Natural killer cell (primary cell): Measurements from ENCODE around the gene SLC26A1. TPM values are rescaled to one million over a fixed set of nuclear protein-coding genes. Genes with fewer than 3 reads are reported as not detected.

Source experiments
- ATAC-seq, 3 donors: fragments of 150-1000 bp in 2 of 3; fragments of 200-7000 bp in 1 of 3; cut with Tn5 transposase; 1 replicate in 1 of 3; 2 replicates in 2 of 3; pipeline ENCODE4 v1.10.0; 2021; ENCODE audit warnings: mild to moderate bottlenecking in 2 of 3, moderate library complexity in 2 of 3
- DNase-seq, 2 donors: peaks; one replicate each; pipeline versions ENCODE4 v3.0.0 to v3.0.0-alpha.2; 2013 to 2021; ENCODE audit warnings: mixed read lengths in 1 of 2
- H3K27ac ChIP-seq: one replicate; pipeline ENCODE4 v1.5.1; 2013; ENCODE audit warnings: mild to moderate bottlenecking, low read length
- H3K27me3 ChIP-seq: one replicate; pipeline ENCODE4 v1.6.1; 2013; ENCODE audit warnings: low read length; ENCODE audit not compliant: control insufficient read depth, insufficient read depth
- H3K36me3 ChIP-seq: one replicate; pipeline ENCODE4 v1.6.1; 2013; ENCODE audit warnings: low read length; ENCODE audit not compliant: control insufficient read depth, insufficient read depth
- H3K4me1 ChIP-seq: one replicate; pipeline ENCODE4 v1.6.1; 2013; ENCODE audit warnings: low read length; ENCODE audit not compliant: control insufficient read depth, insufficient read depth
- H3K4me3 ChIP-seq: one replicate; pipeline ENCODE4 v1.5.1; 2013; ENCODE audit warnings: low read length
- H3K9me3 ChIP-seq: one replicate; pipeline ENCODE4 v1.6.1; 2013; ENCODE audit warnings: low read length; ENCODE audit not compliant: control insufficient read depth, insufficient read depth
- H3K27ac Mint-ChIP-seq, 2 donors: one replicate each; pipeline ENCODE4 v1.8.0; 2022; ENCODE audit warnings: mild to moderate bottlenecking in 2 of 2, mixed read lengths in 2 of 2, moderate library complexity in 1 of 2
- H3K27me3 Mint-ChIP-seq, 2 donors: one replicate each; pipeline ENCODE4 v1.8.0; 2022; ENCODE audit warnings: low read depth in 2 of 2, mixed read lengths in 2 of 2
- H3K36me3 Mint-ChIP-seq: one replicate; pipeline ENCODE4 v1.8.0; 2022; ENCODE audit warnings: mixed read lengths
- H3K4me1 Mint-ChIP-seq, 2 donors: one replicate each; pipeline ENCODE4 v1.8.0; 2022; ENCODE audit warnings: mixed read lengths in 2 of 2
- H3K4me3 Mint-ChIP-seq: one replicate; pipeline ENCODE4 v1.8.0; 2022; ENCODE audit warnings: mild to moderate bottlenecking, moderate library complexity, mixed read lengths
- H3K9me3 Mint-ChIP-seq, 2 donors: one replicate each; pipeline ENCODE4 v1.8.0; 2022; ENCODE audit warnings: mixed read lengths in 2 of 2
- WGBS: methylation state at CpG from one replicate; pipeline ENCODE4 v1.1.7; 2013; ENCODE audit warnings: missing lambda C conversion rate; ENCODE audit not compliant: insufficient coverage; 5-methylcytosine and 5-hydroxymethylcytosine counted together
- intact Hi-C: fragments of 100-400 bp; cut with micrococcal nuclease; formaldehyde crosslinking; loops from one replicate; pipeline ENCODE4 v1.14.2; 2022
- total RNA-seq, 4 donors: library from RNA; stranded (reverse); fragments of 120-200 nt in 1 of 4; gene quantifications; one replicate each; pipeline versions ENCODE4 v1.2.3 to v1.2.4, GENCODE V29; 2013 to 2022
- TF ChIP-seq, protein P1 (sequence below): fragments of 200-600 bp; IDR thresholded peaks from one replicate; pipeline ENCODE4 v1.8.0; 2022; ENCODE audit warnings: antibody characterized with exemption

The SLC26A1 gene
- total RNA-seq, 3 donors from 2014 or later (not counting 1 experiment from before 2014, with no cell fraction given): 0.19 to 0.80 (median 0.61) TPM

DNA sequence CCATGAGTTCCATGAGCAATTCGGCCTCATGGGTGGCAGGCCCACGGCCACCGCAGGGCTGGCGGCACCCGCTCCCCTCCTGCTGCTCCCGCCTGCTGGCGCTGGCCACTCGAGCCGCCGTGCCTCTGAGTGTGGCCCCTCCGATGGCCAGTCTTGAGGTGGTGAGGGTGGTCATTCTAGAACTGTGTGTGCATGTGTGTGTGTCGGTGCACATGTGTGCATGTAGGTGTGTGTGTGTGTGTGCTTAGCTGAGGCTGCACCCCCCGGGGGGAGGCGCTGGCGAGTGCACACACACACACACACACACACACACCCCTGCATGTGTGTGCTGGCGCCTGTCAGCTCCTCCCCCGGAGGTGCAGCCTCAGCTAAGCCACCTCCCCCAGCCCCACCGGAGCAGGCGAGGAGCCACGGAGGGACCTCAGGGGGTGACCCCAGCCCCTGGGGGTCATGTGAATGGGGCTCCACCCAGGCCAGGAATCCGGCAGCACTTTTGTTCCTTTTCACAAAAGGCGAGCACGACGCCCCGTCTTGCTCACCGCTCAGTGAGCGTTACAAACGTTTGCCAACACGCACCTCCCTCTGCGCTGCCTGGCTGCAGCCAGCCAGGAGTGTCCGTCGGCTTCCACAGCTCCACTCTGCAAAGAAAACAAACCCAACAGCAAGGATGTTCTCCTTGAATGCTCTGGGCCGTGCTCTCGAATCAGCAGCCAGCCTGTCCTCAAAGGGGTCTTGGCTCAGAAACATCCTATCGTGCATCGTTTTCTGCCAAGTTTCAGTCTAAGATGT is 48.1 kb upstream of the SLC26A1 start:
- Histone ChIP-seq H3K4me3 (no peak overlapping the region), H3K27me3 (peaks cover 4% of the 10 kb centered on the region), H3K9me3 (no peaks in the 10 kb centered on the region), H3K27ac (no peak overlapping the region), H3K4me1 (no peaks in the 10 kb centered on the region), H3K36me3 (no peaks in the 10 kb centered on the region)
- intact Hi-C loops: no loop called here
- H3K27ac Mint-ChIP-seq: no peak overlapping the region
- peaks cover 0 to 4% of the 10 kb centered on the region in 2 donors for H3K4me1 Mint-ChIP-seq
- 74% methylated on average over 33 of the region's 36 CpGs for WGBS
- DNase-seq: no peak
- no peaks in the 10 kb centered on the region for H3K9me3 Mint-ChIP-seq
- peaks cover 8 to 10% of the 10 kb centered on the region in 2 donors for H3K27me3 Mint-ChIP-seq
- no peaks in the 10 kb centered on the region for H3K36me3 Mint-ChIP-seq
- ATAC-seq: no peak
- TF ChIP-seq, protein P1, sequence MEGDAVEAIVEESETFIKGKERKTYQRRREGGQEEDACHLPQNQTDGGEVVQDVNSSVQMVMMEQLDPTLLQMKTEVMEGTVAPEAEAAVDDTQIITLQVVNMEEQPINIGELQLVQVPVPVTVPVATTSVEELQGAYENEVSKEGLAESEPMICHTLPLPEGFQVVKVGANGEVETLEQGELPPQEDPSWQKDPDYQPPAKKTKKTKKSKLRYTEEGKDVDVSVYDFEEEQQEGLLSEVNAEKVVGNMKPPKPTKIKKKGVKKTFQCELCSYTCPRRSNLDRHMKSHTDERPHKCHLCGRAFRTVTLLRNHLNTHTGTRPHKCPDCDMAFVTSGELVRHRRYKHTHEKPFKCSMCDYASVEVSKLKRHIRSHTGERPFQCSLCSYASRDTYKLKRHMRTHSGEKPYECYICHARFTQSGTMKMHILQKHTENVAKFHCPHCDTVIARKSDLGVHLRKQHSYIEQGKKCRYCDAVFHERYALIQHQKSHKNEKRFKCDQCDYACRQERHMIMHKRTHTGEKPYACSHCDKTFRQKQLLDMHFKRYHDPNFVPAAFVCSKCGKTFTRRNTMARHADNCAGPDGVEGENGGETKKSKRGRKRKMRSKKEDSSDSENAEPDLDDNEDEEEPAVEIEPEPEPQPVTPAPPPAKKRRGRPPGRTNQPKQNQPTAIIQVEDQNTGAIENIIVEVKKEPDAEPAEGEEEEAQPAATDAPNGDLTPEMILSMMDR: no peak
- H3K4me3 Mint-ChIP-seq: no peak overlapping the region

DNA sequence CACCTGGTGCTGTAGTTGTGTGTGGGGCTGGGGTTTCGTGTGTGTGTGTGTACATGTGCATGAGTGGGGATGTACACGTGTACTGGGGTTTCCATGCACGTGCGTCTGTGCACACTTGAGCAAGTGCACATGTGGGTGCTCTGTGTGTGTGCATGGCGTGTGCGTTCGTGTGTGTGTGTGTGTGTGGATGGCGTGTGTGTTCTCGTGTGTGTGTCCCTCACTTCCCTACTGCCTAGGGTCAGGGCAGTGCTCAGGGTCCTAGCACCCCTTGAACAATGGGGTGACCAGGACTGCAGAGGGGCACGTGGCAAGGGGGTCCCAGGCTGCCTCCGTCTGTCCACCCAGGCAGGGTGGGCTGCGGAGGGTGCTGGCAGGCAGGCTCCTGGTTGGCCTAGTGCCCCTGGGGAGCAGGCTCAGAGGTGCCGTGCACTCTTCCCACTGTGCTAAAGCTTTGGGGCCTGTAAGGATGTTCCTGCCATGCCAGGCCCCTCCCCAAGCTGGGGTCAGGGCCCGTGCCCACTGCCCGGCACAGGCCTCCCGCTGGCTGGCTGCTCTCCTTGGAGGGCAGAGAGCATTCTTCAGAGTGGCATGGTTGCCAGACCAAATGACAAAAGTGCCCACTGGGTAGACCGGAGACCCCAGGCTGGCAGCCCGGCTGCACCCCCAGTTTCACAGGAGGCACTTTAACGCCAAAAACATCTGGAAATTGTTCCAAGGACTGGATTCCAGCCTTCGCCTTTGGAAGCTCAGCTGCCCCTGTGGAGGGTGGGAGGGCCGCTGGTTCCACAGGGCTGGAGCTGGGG is 47.3 kb upstream of the SLC26A1 start:
- H3K27ac Mint-ChIP-seq: no peak overlapping the region
- H3K36me3 Mint-ChIP-seq: no peaks in the 10 kb centered on the region
- Histone ChIP-seq H3K36me3 (no peaks in the 10 kb centered on the region), H3K4me3 (no peak overlapping the region), H3K9me3 (no peaks in the 10 kb centered on the region), H3K4me1 (no peaks in the 10 kb centered on the region), H3K27ac (no peak overlapping the region), H3K27me3 (peaks cover 3% of the 10 kb centered on the region)
- peaks cover 0 to 4% of the 10 kb centered on the region in 2 donors for H3K4me1 Mint-ChIP-seq
- DNase-seq (no peak), ATAC-seq (no peak)
- TF ChIP-seq, protein P1: no peak
- peaks cover 6 to 9% of the 10 kb centered on the region in 2 donors for H3K27me3 Mint-ChIP-seq
- no peaks in the 10 kb centered on the region for H3K9me3 Mint-ChIP-seq
- H3K4me3 Mint-ChIP-seq: no peak overlapping the region
- WGBS: 89% methylated on average over 21 of the region's 21 CpGs
- intact Hi-C loops: no loop called here

DNA sequence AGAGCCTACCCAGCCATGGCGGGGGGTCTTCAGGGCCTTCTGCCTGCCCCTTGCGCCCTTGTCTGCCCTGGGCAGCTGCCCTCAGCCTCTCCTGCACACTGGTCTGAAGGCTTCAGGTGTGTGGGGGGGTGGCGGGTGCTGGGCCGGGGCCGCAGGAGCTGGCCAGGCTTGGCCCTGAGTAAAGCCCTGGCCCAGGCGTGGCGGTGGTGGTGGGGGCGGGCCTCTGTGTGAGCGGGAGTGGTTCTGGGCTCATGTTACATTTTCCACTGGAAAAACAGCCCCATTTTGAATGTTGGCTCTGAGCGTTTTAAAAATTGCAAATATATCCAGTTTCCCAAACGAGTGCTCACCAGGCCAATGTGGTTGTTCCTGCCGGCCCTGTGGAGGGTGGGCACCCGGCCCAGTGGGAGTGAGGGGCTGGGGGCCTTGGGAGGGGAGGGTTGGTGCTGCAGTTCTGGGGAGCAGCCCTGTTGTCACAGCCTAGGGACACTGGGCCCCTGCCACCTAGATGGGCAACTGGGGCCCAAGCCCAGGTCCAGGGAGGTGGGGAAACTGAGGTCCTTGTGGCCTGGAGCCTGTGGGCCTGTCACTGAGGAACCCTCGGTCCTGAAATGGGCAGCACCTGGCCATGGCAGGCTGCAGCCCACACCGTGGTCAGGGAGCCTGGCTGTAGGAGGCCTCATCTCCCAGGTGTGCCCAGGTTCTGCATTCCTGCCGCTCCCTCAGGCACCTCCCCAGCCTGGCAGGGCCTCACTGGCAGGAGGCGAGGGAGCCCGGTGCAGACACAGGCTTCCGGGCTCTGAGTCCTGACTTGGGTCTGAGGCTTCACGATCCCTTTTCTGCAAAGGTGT is 46.5 kb upstream of the SLC26A1 start:
- no peak overlapping the region for H3K27ac ChIP-seq
- DNase-seq: no peak
- intact Hi-C loops: no loop called here
- ATAC-seq: no peak
- no peaks in the 10 kb centered on the region for H3K9me3 Mint-ChIP-seq
- no peak overlapping the region for H3K4me3 ChIP-seq
- 92% methylated on average over 20 of the region's 20 CpGs for WGBS
- H3K27me3 ChIP-seq: no peaks in the 10 kb centered on the region
- H3K9me3 ChIP-seq: no peaks in the 10 kb centered on the region
- H3K4me3 Mint-ChIP-seq: no peak overlapping the region
- H3K36me3 ChIP-seq: no peaks in the 10 kb centered on the region
- H3K4me1 ChIP-seq: no peaks in the 10 kb centered on the region
- no peaks in the 10 kb centered on the region for H3K36me3 Mint-ChIP-seq
- TF ChIP-seq, protein P1: no peak
- peaks cover 0 to 4% of the 10 kb centered on the region in 2 donors for H3K4me1 Mint-ChIP-seq
- no peak overlapping the region for H3K27ac Mint-ChIP-seq
- peaks cover under 1 to 3% of the 10 kb centered on the region in 2 donors for H3K27me3 Mint-ChIP-seq
